Renal pelvis (tissue), 4 donors: ENCODE data around the gene TWIST1. TPM values are rescaled to one million over a fixed set of nuclear protein-coding genes. Genes with fewer than 3 reads are reported as not detected.

Source experiments
- DNase-seq: peaks from one replicate; pipeline ENCODE4 v3.0.0-alpha.2; 2013
- polyA plus RNA-seq, 3 donors: library from polyadenylated mRNA; unstranded; fragments of 120-200 nt; gene quantifications; one replicate each; pipeline ENCODE4 v1.2.1, GENCODE V29; 2013; ENCODE audit not compliant: insufficient read length in 3 of 3

The TWIST1 gene
- polyA plus RNA-seq, 3 donors: 5.3 to 7.9 (median 7.1) TPM

DNA sequence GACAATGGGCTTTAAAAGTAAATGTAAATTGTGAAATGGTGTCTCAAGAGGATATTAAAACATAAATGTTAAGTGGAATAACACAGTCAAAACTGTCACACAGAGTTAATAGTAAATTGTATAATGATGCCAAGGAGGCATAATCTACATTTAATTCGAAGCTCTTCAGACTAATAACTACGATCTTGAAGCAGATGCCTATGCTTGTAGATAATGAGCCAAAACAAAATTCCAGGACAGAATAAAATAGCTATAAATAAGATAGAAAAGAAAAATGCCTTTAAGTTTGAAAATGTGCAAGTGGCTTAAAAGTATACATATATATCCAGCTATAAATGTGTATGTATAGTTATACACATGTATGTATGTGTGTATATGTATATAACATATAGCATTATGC lies 17.5 kb downstream of the TWIST1 start:
- no peak for DNase-seq

DNA sequence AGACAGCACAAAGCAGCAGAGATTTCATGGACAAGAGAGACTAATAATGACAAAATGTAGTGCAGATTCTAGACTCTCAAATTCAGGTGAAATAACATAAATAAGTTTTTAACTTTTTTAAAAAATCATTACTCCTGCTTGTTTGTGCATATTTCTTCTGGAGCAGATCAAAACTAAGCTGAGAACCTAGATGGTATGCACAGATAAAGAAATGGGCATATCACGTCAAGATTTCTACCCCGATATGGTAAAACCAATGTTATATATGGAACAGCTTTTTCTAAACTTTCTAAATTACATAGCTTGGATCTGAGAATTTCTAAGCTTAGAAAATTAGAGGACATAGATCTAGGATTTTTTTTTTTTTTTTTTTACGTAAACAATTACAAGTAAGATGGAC lies 18.2 kb downstream of the TWIST1 start:
- no peak for DNase-seq

DNA sequence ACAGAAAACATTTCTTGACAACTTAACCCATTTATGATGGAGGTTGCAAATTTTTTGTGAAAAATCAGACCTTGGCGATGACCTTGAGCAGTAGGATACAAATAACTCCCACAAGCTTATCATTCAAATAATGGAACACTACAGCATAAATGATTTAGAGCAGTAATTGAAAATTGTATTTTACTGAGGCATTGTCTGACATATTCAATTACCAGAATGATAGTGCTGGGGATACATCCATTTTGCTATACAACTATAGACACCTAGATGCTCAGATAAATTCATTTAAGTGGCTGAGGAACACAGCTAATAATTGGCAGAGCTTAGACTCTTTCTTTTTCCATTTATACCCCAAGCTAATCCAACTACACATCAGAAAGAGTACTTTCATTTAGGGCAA lies 18.9 kb downstream of the TWIST1 start:
- DNase-seq: no peak

DNA sequence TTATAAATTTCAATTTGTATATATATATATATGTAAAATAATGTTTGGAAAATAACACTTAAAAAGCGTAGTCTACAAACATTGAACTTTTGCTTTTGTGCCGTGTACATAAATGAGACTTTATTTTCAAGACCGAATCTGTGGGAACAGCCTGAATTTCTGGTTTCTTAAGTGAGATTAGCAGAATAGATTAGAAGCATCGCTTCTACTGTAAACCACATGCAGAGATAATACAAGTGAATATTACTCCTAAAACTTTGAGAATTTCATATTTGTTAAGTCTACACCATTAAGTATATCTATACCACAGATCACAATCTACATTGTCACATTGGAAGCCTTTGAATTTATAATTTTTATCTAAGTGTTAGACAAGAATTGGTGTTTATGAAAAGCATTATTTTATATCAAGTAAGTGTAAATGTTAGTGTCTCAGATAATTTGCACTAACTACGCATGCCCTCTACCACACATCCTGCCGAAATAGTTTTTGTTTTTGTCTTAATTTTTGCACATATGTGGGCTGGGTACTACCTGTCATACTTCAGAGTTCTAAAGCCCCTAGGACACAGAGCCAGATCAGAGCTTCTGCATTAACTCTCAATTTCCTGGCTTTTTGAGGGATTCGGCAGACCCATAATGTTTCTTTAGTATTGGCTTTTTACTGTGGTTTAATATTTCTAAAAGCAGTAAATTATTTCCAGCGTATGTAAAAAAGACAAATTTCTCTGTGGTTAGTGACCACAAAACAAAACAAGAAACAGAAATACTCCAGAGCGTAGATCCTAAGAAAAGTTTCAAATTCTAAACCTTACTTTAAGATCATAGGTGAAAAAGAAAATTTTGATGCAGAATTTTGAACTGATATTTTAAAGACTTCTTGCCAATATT lies 20.0 kb downstream of the TWIST1 start:
- DNase-seq: no peak

DNA sequence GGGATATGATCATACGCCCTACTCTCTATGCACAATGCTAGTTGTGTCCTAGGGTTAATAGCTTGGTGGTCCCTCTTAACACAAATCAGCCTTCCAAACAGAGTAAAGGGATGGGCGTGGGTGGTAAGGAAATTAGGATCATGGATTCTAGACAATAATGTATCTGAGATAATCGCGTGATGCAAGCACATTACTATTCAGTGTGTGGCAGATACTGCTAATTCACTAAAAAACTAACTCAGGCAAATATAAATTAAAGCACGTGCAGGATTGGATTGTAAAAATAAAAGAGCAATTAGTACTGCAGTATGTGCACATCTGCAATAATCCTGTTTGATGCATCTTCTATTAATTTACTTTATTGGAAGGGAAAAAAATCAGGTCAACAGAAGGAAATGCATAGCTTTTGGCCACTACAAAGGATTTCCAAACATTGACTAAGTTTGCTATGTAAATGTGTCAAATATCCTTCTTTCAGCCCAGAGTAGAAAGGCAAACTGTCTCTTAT lies 22.0 kb downstream of the TWIST1 start:
- DNase-seq: no peak

DNA sequence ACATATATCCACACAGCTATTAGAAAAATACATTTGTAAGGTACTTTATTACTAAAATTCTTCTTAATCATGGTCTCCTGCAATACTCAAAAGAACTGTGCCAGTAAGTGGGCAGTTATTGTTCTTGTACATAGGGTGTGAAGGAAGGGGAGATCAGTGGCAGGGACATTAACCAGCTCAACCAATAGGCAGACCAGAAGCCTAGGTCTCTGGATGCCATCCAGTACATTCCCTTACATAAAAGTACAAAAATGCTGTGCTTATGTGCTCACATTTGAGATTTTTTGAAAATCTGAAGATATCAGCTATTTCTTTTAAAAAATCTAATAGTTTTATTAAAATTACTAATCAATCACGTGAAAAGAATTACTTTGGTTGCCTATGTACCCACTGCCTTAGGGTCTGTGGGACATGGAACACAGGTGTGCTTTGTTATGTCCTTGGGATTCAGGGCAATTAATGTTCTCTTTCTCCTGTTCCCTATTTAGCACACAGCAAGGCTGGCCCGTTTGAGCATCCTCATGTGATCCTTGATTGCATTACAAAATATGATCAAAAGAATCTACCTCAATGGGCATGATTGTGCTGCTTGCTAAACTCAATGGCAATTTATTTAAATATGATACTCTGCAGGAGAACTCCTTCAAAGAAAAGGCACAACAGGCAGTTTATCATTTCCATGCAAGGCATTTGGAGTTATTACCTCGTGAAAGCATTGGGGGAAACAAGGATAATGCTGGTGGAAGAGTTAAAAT lies 22.7 kb downstream of the TWIST1 start:
- no peak for DNase-seq

DNA sequence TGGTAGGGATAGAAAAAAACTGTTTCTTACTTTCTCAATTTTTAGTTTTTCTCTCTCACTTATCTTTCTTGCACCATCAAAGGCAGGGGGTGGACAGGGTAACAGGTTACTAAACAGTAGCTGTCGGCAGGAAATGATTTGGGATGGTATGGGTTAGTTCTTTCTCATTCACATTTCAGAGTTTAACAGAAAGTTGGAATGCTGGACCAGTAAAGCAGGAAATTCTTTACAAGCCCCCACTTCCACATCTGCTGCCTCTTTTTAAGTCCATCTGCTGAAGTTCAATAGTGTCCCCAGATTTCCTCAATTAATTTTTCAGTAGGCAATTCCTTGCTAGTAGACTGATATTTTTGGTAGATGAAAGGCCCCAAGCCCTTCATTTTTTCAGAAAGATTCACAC lies 23.3 kb downstream of the TWIST1 start:
- no peak for DNase-seq

DNA sequence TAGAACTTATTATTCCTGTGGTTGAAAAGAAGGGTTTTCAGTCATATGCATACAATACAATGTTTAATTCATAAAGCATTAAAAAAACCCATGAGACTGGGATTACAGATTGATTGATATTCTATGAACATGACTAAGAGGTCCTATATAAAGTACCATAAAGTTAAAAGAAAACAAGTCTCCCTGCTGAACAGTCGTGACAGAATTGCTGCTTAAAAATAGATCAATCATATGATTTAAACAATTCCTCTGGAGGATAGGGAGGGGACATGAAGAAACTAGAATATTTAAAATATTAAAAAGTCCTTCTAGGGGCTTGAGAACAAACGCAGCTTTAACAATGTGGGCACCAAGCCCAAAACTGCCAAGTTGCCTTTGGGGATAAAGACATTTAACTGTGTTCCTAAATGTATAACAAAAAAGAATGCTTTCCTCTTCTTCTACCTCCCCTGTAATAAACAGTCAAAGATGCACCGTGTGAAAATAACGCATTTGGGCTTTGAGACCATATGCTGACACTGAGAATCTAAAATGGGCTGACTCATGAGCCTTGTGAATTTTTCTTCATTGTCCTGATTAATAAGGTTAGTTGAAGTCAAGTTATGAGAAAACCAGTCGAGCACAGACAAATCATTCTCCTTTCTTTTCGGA lies 25.8 kb downstream of the TWIST1 start:
- DNase-seq: no peak

DNA sequence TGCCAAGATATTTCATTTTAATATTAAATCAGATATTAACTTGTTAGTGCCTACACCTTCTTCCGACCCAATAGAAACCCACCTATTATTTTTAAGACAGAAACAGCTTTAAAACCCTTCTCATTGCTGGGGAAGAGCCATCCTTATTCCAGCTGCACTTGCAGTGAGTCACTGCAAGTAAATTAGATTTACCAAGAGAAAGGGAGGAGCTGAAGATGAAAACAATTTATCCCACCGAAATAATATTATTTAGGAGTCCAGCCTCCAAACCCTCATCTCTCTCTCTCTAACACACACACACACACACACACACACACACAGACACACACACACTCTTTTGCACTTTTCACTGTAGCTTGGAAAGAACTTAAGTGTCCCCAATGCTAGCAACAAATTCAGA lies 26.9 kb downstream of the TWIST1 start:
- DNase-seq: no peak

DNA sequence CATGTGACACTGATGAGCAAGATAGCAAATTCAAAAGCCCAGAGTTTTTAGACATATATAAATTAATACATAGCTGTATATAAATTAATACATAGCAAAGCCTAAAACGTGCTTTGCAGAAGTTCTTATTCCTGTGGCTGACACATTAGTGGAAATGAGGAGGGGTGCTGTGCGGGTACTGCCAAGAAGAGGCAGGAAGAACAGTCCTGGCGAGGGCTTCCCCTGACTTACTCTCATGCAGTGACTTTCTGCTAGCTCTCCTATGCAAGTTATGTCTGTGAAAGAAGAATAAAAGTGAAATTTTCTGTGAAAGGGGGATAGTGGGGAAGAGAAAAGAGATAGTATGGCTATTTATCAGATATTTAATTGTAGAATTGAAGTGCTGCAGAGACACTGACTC lies 27.6 kb downstream of the TWIST1 start:
- no peak for DNase-seq

DNA sequence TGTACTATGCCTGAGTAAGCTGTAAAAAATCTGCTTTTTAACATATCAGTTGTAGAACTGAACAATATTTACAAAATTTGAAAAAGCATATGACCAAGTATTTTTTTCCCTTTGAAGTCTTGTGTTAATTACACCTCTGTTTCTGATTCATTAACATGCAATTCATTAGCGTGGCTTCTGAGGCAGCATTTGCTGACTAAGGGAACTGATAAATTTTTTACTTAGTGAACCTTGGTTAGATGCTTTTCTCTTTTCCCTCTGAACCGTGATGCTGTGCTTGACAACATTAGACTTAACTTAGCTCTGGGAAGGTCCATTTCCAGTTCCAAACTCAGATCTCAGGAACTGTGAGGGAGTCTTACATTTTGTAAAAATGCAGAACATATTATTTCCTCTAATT lies 28.1 kb downstream of the TWIST1 start:
- no peak for DNase-seq

DNA sequence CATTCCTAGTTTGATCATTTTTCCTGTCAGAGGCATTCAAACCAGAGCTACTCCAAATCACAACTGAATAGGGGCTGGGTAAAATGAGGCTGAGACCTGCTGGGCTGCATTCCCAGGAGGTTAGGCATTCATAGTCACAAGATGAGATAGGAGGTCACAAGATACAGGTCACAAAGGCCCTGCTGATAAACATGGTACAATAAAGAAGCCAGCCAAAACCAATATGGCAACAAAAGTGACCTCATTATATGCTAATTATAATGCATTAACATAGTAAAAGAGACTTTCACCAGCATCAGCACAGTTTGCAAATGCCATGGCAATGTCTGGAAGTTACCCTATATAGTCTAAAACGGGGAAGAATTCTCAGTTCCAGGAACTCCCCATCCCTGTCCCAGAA lies 37.3 kb downstream of the TWIST1 start:
- DNase-seq: no peak

DNA sequence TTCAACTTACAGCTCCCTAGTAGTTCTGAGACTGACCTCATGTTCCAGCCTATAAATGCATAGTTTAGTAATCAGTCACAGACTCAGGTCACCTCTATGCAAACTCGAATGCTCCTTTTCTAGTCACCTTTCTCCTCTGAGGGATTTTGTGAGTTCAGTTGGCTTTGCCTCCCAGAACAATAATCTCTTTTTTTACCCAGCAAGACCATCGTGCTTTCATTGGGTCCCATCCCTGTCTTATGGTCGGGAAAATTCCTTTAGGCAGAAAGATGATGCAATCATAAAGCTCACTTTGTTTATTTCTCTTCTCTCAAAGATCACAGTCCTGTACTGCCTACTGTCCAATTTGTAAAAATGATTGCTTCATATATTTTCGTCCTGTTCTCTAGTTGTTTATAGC lies 38.4 kb downstream of the TWIST1 start:
- DNase-seq: no peak

DNA sequence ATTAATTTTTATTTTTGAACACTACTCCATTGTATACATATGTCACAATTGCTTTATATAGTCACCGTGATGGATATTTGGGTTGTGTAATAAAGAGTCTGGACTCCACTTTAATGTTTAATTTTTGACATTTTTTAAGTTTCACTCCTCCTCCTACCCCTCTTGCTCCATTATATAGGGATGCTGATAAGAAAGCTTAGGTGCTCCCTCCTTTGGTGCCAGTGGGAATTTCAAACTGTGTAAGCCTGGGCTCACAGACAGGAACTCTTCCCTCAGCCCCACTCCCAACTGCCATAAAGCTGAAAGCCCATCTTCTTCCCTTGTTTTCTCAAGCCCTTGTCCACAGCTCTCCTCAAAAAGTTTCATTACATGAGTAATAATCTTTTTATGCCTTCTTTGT lies 47.6 kb downstream of the TWIST1 start:
- DNase-seq: no peak

DNA sequence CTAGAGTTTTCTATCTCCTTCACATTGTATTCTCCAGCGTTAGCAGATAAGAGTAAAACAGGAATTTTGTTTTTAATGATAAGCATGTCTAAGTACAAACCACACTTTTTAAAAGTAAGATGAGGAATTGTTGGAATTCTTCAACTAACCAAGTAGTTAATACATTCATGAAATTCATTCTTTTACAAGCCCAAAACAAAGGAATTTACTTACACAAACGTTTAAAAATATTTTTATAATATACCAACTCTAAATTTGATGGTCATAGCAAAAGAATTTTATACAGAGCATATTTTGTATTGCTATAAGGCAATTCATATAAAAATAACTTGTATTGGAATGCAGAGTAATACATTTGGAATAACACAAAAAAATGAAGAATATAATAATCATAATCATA lies 51.3 kb downstream of the TWIST1 start:
- DNase-seq: no peak

Other genes starting within 250 kb of the TWIST1 start
- gene FERD3L, start 27.8 kb upstream of the TWIST1 start, polyA plus RNA-seq: not detected